DOHH2 (cell line): Measurements from ENCODE around the gene TAF1B.

Source experiments
- H3F3A ChIP-seq: fragments of 200-600 bp; sonication (generic), shearing (Covaris generic); 2 replicates; pipeline ENCODE4 v1.6.0; 2016; ENCODE audit warnings: antibody characterized with exemption, mild to moderate bottlenecking; ENCODE audit not compliant: control insufficient read depth, insufficient read depth
- H3K27ac ChIP-seq: fragments of 200-600 bp; sonication (generic); 2 replicates; pipeline ENCODE4 v1.5.1; 2014; ENCODE audit warnings: low read depth, mild to moderate bottlenecking, low read length, moderate library complexity
- H3K27me3 ChIP-seq: fragments of 200-600 bp; sonication (generic); 2 replicates; pipeline ENCODE4 v1.6.1; 2014; ENCODE audit warnings: mild to moderate bottlenecking, low read length, mixed read lengths; ENCODE audit not compliant: control insufficient read depth
- H3K36me3 ChIP-seq: fragments of 200-600 bp; sonication (generic); 2 replicates; pipeline ENCODE4 v1.6.1; 2014; ENCODE audit warnings: mild to moderate bottlenecking, low read length, moderate library complexity, mixed read lengths; ENCODE audit not compliant: control insufficient read depth
- H3K4me1 ChIP-seq: fragments of 200-600 bp; sonication (generic); 2 replicates; pipeline ENCODE4 v1.6.1; 2014; ENCODE audit warnings: mild to moderate bottlenecking, low read length, mixed read lengths; ENCODE audit not compliant: control insufficient read depth
- H3K4me2 ChIP-seq: fragments of 200-600 bp; sonication (generic); 2 replicates; pipeline ENCODE4 v1.6.0; 2014; ENCODE audit warnings: mild to moderate bottlenecking, low read length, moderate library complexity
- H3K4me3 ChIP-seq: fragments of 200-600 bp; sonication (generic); 2 replicates; pipeline ENCODE4 v1.5.1; 2014; ENCODE audit warnings: mild to moderate bottlenecking, low read length, mixed read lengths
- H3K79me2 ChIP-seq: fragments of 200-600 bp; sonication (generic); 2 replicates; pipeline ENCODE4 v1.6.1; 2014; ENCODE audit warnings: mild to moderate bottlenecking, low read length, mixed read lengths; ENCODE audit not compliant: control insufficient read depth
- H3K9me2 ChIP-seq: fragments of 200-600 bp; sonication (generic); replicated peaks from 2 replicates; pipeline ENCODE4 v1.6.1; 2014; ENCODE audit warnings: mild to moderate bottlenecking, low read length, mixed read lengths; ENCODE audit not compliant: control insufficient read depth
- H3K9me3 ChIP-seq: fragments of 200-600 bp; sonication (generic); 2 replicates; pipeline ENCODE4 v1.6.1; 2014; ENCODE audit warnings: antibody characterized with exemption, low read length, mixed read lengths; ENCODE audit not compliant: control insufficient read depth, insufficient read depth
- H4K20me1 ChIP-seq: fragments of 200-600 bp; sonication (generic); 2 replicates; pipeline ENCODE4 v1.6.0; 2014; ENCODE audit warnings: low read depth, mild to moderate bottlenecking, antibody characterized with exemption, low read length, moderate library complexity; ENCODE audit not compliant: control insufficient read depth, insufficient read depth
- CTCF ChIP-seq: fragments of 200-600 bp; sonication (generic); IDR thresholded peaks from one replicate; pipeline ENCODE4 v1.5.1; 2014; ENCODE audit warnings: antibody characterized with exemption, mild to moderate bottlenecking, low read depth, low read length; ENCODE audit not compliant: poor library complexity, severe bottlenecking
- EZH2phosphoT487 ChIP-seq: fragments of 200-600 bp; sonication (generic); IDR thresholded peaks from 2 replicates; pipeline ENCODE4 v1.6.1; 2017; ENCODE audit warnings: borderline replicate concordance, mild to moderate bottlenecking, antibody characterized with exemption, low read length, moderate library complexity, mixed read lengths

The TAF1B gene

GRCh38 chr2:9814129-9814868, 29.0 kb upstream of the TAF1B start:
- H3K27me3 ChIP-seq, result peaks cover 6% of the 10 kb centered on the region; the same call in 1 of the 2 replicates
- H3K27ac ChIP-seq, result no peak overlapping the region
- H3K4me3 ChIP-seq, result no peak overlapping the region
- H3K36me3 ChIP-seq, result no peaks in the 10 kb centered on the region
- no peaks in the 10 kb centered on the region for H3K9me3 ChIP-seq
- no peaks in the 10 kb centered on the region for H4K20me1 ChIP-seq
- no peaks in the 10 kb centered on the region for H3K9me2 ChIP-seq
- no peak overlapping the region for H3K4me2 ChIP-seq
- no peaks in the 10 kb centered on the region for H3F3A ChIP-seq
- H3K4me1 ChIP-seq, result peaks cover 3% of the 10 kb centered on the region
- no peaks in the 10 kb centered on the region for H3K79me2 ChIP-seq
- TF ChIP-seq EZH2phosphoT487 (no peak), CTCF (peak; percentile 34)

- H3K36me3 ChIP-seq, result no peaks in the 10 kb centered on the region
- peaks cover 3% of the 10 kb centered on the region for H3K4me1 ChIP-seq
- H3K79me2 ChIP-seq, result no peaks in the 10 kb centered on the region
- H3K27me3 ChIP-seq, result peaks cover 6% of the 10 kb centered on the region; the same call in 1 of the 2 replicates
- H3K27ac ChIP-seq, result no peak overlapping the region
- no peaks in the 10 kb centered on the region for H4K20me1 ChIP-seq
- TF ChIP-seq EZH2phosphoT487 (no peak), CTCF (no peak)
- H3K9me2 ChIP-seq, result no peaks in the 10 kb centered on the region
- no peaks in the 10 kb centered on the region for H3K9me3 ChIP-seq
- H3F3A ChIP-seq, result no peaks in the 10 kb centered on the region
- H3K4me3 ChIP-seq, result no peak overlapping the region
- no peak overlapping the region for H3K4me2 ChIP-seq
These were observed 28.2 kb upstream of the TAF1B start for GRCh38 chr2:9815076-9815475.

GRCh38 chr2:9815844-9816279, 27.4 kb upstream of the TAF1B start:
- no peaks in the 10 kb centered on the region for H3K79me2 ChIP-seq
- H3K4me1 ChIP-seq, result peaks cover 3% of the 10 kb centered on the region
- no peaks in the 10 kb centered on the region for H4K20me1 ChIP-seq
- H3K4me3 ChIP-seq, result no peak overlapping the region
- no peak overlapping the region for H3K4me2 ChIP-seq
- no peaks in the 10 kb centered on the region for H3K9me2 ChIP-seq
- H3K36me3 ChIP-seq, result no peaks in the 10 kb centered on the region
- peaks cover 6% of the 10 kb centered on the region; the same call in 1 of the 2 replicates for H3K27me3 ChIP-seq
- no peaks in the 10 kb centered on the region for H3F3A ChIP-seq
- TF ChIP-seq CTCF (no peak), EZH2phosphoT487 (no peak)
- no peaks in the 10 kb centered on the region for H3K9me3 ChIP-seq
- no peak overlapping the region for H3K27ac ChIP-seq
